Stimulated activated CD4-positive, alpha-beta T cell treated with anti-CD3 and anti-CD28 coated beads, Interleukin-4, amount 100 ng/mL, for 4 hours (primary cell): Measurements from ENCODE around the gene LRP11.
"Not testable (repeated sequence)": the region's sequence is repeated elsewhere in the genome, so short reads cannot be mapped to it uniquely, and the experiment has no call there.

Experiments
- DNase-seq, 2 experiments: peaks; one replicate each; pipeline ENCODE4 v3.0.0-alpha.2; 2020

LRP11 gene

DNA sequence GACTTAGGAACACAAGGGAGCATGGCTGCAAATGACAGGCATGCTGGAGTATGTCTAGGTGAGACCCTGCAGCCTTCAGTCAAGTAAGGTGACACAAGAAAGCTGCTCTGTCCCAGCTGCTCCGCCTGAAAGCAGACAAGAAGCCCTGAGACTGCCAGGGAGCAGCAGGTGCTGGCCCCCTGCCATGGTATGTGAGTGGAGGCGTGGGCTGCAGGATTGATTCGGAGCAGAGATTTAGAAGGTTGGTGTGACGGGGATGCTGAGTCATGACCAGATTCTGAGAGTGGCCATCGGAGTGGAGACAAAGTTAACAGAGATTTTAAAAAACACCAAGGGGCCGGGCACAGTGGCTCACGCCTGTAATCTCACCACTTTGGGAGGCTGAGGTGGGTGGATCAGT lies 17.8 kb downstream of the LRP11 start:
- no peak for DNase-seq

DNA sequence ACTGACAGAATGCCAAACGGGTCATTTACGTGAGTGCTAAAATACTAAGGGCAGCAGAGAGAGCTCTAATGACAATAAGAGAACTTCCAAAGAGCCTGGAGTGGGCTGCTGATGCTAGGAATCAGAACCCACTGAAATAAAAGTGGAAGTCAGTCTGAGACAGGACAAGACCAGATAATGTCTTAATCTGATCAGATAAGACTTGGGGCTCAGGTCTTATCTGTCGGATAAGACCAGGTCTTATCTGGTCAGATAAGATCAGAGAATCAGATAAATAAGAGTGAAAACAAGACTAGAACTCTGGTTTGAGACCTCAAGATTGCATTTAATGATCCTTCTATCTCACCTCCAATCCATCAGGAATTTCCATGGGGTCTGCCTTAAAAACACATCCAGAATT lies 18.6 kb downstream of the LRP11 start:
- DNase-seq, result no peak

DNA sequence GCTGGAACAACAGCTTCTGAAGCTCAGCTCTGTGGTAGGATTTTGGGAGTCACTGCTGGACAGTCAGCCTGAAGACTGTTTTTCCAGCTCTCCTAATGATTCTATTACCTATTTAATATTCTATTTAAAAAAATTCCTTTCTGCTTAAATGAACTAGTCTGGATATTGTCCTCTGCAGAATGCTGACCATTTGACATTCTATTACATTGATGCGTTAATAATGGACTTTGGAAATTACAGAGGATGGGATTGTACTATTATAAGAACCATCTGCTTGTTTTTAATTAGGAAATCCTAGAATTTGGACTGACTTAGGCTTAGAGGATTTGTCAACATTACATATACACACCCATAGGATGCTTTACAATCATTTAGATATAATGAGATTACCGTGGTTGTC lies 19.7 kb downstream of the LRP11 start:
- DNase-seq, result no peak

DNA sequence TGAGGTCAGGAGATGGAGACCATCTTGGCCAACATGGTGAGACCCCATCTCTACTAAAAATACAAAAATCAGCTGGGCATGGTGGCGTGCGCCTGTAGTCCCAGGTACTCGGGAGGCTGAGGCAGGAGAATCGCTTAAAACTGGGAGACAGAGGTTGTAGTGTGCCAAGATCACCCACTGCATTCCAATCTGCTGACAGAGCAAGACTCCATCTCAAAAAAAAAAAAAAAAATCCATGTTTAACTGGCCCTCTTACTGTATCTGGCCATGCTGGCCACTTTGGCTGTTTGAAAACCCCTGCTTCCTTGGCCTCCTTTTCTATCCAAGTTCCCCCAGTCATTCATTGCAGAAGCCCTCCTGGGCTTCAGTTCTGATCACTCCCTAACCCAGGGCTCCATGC lies 20.1 kb downstream of the LRP11 start:
- not testable (repeated sequence) for DNase-seq

DNA sequence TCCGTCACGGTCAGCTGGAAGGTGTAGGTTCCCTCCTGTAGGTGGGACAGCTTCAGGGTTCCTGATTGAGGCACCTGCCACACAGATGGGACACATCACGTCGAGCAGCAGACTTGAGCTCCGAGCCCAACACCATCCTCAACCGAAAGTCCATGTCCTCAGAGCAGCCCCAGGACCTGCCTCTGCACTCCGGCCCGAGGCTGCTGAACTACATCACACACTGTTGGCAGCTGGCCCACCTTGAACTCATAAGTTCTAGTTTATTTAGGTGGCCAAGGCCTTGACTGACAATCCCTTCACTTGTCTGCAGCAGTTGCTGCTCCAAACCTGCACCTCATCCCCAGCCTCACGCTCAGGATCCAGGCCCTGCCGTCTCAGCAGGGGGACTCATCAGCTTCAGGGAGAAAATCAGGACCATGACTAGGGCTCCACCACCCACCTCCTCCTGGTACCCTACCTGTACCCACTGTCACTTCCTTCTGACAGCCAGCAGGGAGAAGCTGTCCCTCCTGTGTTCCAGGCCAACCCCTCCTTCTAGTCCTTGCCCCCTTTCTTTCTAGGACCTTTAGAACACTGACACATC lies 21.0 kb downstream of the LRP11 start:
- DNase-seq, result no peak

DNA sequence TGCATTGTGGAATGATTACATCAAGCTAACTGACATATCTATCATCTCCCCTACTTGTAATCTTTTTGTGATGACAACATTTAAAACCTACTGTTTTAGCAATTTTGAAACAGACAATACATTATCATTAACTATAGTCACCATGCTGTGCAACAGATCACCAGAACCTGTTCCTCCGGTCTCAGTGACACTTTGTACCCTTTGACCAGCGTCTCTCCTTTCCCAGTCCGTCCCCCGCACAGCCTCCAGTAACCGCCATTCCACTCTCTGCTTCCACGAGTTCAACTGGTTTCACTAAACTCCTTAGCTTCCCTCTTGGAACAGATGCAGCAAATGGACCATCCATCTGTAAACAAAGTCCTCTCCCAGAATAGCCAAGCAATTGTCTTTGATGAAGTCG lies 21.8 kb downstream of the LRP11 start:
- DNase-seq, result no peak

DNA sequence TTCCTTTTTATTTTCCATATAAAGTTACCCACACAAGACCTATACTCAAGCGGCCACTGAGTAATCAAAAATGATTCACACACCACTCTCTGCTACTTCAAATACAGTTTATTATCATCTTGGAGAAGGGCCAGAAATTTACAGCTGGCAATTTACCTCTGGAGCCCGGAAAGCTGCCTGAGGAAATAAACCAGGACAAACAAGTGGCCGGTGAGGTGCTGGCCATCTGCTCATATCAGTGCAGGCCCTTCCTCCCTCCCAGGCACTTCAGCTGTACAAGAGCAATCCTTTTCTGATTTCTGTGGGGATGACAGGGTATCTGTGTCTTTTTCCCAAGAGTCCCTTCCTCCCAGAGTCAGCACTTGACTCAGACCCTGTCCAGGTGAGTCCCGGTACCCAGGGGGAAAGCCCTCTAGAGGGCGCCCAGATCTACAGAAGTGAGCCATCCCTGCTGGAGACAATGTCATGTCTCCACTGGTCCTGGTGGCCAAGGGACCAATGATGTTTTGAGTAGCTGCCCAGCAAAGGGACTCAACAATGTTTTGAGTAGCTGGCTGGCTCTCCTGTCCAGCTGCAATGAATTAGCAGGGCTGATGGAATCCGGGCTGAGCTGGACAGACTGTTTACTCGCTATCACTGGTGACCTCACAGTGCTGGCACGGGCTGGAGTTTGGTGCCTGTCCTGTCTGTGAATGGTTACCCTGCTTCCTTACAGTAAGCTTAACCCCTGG lies 23.6 kb downstream of the LRP11 start:
- DNase-seq, result peak; percentile 18 to 31

DNA sequence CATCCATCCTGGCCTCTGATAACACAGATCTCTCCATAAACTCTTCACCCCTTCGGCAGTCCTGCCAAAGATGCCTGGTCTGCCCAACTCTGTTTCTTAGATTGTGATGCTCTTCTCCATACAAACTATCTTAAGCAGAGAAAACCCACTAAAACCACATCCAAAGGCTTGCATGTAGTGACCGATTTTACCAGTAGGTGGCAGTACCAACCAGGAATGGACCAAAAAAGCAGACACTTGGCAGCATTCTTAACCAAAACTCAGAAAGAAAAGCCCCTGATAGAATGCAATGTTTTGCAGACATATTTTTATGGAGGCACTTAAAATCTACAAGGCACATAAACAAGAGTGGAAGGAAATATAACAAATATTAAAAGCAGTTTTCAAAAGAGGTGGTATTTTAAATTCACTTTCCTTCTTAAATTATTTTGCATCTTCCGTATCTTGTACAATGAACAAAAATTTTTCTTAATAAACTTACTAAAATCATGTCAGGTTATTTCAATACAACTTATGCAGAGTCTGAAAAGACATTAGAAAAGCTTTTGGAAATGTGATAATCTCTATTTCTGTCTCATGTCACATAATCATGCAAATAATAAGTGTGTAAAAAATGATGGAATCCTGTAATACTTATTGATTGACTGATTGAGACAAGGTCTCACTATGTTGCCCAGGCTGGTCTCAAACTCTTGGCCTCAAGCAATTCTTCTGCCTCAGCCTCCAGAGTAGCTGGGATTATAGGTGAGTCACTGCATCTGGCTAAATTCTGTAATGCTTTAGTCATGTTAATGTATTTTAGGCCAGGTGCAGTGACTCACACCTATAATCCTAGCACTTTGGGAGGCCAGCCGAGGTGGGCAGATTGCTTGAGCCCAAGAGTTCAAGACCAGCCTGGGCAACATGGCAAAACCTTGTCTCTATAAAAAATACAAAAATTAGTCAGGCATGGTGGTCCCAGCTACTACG lies 29.4 kb downstream of the LRP11 start:
- DNase-seq, result peak; percentile 53 to 55

DNA sequence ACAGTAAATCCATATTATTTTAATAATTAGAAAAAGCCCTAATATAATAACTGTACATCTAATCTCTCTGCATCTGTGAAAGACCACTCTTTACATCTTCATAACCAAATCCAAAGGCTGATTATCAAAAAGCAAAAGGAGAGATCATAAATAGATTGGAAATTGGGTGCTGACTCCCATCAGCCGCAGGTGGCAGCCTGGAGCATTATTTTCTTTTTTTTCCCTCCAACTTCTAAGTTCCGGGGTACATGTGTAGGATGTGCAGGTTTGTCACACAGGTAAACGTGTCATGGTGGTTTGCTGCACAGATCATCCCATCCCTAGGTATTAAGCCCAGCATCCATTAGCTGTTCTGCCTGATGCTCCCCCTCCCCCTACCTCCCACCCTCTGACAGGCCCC lies 30.5 kb downstream of the LRP11 start:
- DNase-seq, result no peak

DNA sequence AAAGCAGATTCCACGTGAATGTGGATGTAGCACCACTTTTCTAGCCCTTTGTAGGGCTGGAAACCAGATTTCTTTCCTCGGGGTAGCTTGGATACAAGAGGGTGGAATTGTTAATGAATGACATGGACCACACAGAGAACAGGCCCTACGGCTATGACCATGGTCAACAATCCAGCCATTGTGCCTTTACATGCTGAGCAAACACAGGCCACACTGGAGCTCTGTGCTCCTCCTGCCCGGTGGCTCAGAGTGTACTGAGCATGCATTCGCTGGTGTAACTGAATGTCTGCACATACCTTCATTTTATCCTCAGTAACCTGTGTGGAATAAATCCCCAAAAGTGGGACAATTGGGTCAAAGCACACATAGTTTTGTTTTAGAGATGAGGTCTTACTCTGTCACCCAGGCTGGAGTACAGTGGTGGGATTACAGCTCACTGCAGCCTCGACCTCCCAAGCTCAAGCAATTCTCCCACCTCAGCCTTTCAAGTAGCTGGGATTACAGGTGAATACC lies 32.8 kb downstream of the LRP11 start:
- DNase-seq, result no peak

DNA sequence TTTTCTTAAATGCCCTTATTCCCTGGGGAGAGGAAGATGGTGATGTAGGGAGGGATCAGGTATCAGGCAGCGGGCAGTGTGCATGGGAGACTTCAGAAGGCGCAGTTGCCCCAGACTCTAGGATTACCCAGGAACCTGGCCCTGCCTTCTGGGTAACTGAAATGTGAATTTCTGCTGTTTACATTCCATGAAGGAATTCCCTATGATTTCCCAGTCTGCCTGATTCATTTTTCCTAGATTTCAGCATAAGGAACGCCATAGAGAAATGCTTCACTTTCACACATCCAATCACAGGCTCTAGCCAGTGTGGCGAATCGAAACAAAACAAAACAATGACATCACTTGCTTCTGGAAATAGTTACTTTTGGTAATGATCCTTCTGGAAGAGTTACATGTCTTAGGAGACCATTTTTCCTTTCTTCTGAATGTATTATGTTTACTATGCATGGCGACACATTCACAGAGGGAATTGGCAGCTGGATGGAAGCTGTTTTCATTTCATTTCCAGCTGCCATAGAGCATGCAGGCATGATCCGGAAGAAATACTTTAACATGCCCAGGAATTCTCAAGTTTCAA lies 33.3 kb downstream of the LRP11 start:
- no peak for DNase-seq

DNA sequence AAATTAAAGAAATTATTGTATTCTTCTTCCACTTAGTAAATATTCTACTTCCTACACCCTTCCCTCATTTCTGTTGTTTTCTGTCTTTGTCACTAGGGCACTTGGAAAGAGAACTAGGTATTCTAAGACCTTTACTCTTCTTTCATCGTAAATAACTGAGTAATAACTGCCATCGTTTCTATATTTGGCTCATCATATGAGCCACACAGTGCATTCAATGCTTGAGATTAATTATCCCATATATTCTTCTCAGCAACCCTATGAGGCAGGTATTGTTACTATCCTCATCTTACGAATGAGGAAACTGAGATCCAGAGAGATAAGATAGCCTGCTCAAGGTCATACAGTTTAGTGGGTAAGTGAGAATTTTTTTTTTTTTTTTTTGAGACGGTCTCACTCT lies 38.9 kb downstream of the LRP11 start:
- DNase-seq, result no peak

DNA sequence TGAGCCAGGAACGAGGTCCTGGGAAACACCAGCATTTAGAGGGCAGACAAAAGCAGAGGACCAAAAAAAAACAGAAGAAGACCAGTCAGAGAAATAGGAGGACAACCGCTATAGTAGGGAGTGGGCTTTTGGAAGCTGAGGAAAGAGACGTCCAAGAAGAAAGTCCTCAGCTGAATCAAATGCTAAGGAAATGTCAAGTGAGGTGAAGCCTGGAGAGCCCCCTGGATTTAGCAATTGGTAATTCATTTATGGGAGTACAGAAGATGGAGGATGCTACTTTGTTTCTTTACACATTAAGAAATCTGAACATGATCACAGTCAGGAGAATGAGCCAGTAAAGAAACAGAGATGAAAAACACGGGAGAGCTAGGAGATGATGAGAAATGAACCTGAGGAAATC lies 41.1 kb downstream of the LRP11 start:
- DNase-seq, result no peak

DNA sequence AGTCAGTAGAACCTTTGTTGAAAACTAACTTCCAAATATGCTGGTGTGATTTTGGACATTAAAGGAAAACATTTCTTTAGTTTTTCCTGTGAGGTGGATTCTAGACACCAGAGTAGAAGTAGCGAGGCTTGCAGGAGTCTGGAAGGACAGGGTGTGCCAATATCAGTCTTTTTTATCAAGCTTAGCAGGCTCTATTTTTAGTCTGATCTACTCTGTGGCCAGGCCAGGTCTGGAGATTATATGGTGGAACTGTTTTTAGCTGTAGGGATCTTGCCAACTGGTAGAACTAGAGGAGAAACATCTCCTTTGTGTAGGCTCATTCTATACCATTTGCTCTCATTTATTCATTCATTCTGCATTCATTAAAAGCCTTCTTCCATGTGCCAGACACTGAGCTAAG lies 42.7 kb downstream of the LRP11 start:
- DNase-seq, result no peak

DNA sequence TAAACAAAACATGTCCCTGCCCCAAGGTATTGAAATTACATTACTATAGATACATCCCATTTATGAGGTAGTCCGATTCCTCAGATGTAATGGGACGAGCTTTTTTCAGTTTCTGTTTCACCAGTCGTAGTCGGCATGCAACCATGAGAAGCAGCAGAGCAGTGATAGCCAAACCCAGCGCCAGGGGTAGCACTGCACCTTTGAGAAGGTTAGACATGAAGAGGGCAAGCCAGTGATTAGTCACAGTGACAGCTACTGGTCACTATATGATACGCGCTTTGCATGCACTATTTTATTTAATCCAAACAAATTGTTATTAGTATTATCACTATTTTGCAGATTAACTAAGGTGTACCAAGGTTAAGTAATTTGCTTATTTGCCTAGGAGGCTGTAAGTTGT lies 43.7 kb downstream of the LRP11 start:
- DNase-seq, result no peak

DNA sequence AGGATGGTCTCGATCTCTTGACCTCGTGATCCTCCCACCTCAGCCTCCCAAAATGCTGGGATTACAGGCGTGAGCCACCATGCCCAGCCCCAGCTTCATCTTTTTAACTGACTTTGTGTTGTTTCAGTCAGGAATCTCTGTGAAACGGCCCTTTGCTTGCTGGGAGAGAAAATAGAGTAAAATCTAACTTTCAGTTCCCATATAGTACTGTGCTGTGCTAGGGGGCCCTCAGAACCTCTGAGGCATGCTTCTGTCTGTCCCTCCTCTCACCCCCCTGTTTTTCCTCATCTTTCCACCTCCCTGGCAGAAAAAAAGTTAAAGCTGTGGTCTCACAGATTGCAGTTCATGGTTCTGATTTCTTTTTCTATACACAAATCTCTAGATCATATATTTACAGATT lies 48.4 kb downstream of the LRP11 start:
- no peak for DNase-seq

DNA sequence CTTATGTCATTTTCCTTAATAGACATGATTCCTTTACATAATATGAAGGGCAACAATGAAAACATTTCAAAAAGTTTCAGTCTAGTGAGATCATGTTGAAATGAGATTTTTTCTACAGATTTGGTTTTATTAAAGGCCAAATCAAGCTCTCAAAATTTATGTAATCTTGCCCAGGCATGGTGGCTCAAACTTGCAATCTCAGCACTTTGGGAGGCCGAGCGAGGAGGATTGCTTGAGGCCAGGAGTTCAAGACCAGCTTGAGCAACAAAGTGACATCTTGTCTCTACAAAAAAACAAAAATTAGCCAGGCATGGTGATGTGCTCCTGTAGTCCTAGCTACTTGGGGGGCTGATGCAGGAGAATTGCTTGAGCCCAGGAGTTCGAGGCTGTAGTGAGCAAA lies 50.8 kb downstream of the LRP11 start:
- no peak for DNase-seq

DNA sequence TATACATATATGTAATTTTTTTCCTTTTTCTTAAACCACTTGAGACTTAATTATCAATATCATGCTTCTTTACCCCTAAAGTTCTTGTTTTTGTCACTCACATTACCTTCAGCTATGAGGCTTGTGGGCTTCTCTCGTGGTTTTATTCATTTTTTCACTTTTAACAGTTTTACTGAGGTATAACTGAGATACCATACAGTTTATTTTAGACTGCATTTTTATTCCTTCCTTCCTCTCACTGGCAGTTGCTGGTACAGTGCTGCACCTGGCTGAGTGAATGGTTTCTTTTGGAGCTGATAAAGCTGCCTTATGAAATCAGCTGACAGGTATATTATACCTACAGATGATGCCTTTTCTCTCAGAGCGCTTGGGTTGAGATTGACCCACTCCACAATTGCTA lies 54.4 kb downstream of the LRP11 start:
- DNase-seq, result no peak

DNA sequence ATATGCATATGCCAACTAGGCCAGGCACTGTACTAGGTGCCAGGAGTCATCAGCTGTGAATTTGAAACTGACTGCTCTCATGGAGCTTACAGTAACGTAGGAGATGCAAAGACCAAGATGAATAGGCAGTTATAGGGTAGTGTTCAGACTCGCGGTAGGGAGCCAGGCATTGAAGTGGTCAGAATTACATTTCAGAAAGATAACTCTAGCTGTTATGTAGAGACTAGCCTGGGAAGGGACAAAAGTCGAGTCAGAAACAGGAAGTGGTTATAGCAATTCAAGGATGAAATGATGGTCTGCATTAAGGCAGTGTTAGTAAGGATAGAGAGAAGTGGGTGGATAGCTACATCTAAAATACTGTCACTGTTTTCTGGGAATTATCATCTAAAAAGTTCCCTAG lies 58.0 kb downstream of the LRP11 start:
- DNase-seq, result no peak

DNA sequence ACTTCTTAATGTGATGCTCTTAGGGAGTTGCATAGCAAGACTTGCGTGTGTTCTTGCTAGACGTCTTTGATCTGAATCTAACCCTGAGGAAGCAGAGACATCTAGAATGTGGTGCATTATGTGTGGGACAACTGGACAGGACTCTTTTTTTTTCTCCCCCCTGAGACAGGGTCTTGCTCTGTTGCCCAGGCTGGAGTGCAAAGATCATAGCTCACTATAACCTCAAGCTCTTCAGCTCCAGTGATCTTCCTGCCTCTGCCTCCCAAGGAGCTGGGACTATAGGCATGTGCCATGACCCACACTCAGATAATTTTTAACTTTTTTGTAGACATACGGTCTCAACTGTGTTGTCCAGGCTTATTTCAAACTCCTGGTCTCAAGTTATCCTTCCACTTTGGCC lies 80.6 kb downstream of the LRP11 start:
- no peak for DNase-seq

DNA sequence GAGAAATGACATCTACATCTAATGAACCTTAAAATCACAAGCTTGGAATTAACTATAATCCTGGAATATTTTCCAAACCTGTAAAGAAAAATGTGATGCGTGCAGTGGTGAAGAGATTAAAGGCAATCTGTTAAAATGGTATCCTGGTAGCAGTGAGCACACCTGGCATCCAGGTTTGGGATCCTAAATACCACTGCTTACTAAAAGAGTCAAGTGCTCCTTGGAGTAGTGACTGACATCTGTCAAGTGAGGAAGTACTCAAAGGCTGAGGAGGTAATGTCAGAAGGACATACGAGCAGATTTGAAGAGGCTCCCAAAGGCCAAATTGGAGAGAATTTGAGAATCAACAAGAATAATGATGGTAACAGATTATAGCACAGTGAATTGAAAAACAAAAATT lies 81.8 kb downstream of the LRP11 start:
- no peak for DNase-seq

DNA sequence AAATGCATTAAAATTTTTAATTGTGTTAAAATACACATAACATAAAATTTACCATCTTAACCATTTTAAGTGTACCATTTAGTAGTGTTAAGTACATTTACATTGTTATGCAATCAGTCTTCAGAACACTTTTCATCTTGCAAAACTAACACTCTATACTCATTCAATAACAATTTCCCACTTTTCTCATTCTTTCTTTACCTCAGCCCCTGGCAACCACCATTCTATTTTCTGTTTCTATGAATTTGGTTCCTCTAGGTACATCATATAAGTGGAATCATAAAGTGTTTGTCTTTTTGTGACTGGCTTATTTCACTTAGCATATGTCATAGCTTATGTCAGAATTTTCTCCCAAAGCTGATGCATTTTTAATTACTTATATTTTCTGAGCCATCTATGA lies 82.4 kb downstream of the LRP11 start:
- DNase-seq, result no peak

DNA sequence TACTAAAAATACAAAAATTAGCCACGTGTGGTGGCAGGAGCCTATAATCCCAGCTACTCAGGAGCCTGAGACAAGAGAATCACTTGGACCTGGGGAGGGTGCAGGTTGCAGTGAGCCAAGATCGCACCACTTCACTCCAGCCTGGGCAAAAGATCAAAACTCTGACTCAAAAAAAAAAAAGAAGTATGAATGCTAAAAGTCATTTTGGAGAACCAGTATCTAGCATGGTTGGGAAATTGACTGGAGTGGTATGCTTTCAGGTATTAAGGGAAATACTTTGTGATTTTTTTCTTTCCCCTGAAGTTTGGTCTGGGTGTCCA lies 84.6 kb downstream of the LRP11 start:
- DNase-seq, result no peak

DNA sequence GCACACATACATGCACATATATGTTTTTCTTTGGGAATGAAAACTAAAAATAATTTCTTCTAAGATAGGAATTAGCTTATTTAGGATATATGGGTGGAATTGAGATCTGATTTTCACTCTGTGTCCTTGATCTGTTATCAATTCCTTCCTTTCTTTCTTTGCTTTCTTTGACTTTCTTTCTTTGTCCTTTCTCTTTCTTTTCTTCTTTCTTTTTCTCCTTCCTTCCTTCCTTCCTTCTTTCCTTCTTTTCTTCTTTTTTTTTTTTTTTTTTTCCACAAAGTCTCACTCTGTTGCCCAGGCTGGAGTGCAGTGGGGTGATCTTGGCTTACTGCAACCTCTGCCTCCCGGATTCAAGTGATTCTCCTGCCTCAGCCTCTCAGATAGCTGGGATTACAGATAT lies 86.5 kb downstream of the LRP11 start:
- DNase-seq, result no peak
